ENCODE results near the gene KCNK15. TPM values are rescaled to one million over a fixed set of nuclear protein-coding genes. Genes with fewer than 3 reads are reported as not detected.

Gene KCNK15
- polyA plus RNA-seq (2012; ENCODE audit: insufficient read length, low read depth) = not detected

GRCh38 chr20:44745598-44746366 is at the start of gene KCNK15:
KCNK15 (plus strand) TSS chr20:44745865; CDS start chr20:44745911, 46 bp downstream.
- TF ChIP-seq TAF1 (IDR thresholded peaks at IDR 0.05; ENCODE audit: borderline replicate concordance, insufficient read depth, low read length) (no peak), FOXP2 (optimal IDR thresholded peaks at IDR 0.05; ENCODE audit: borderline replicate concordance, extremely low read depth, extremely low read length, insufficient read depth) (no peak), REST (IDR thresholded peaks at IDR 0.05; ENCODE audit: insufficient read depth in 1 of 2, low read depth in 2 of 2, low read length in 2 of 2) (no peak), POLR2AphosphoS5 (IDR thresholded peaks at IDR 0.05; ENCODE audit: low read depth, low read length) (no peak), SIN3A (IDR thresholded peaks at IDR 0.05; ENCODE audit: borderline replicate concordance, insufficient read depth, low read length) (no peak)

GRCh38 chr20:44696315-44696714 is 49.4 kb upstream of the KCNK15 start:
- TF ChIP-seq TAF1 (IDR thresholded peaks at IDR 0.05; ENCODE audit: borderline replicate concordance, insufficient read depth, low read length) (no peak), REST (IDR thresholded peaks at IDR 0.05; ENCODE audit: insufficient read depth in 1 of 2, low read depth in 2 of 2, low read length in 2 of 2) (no peak), POLR2AphosphoS5 (IDR thresholded peaks at IDR 0.05; ENCODE audit: low read depth, low read length) (no peak), FOXP2 (optimal IDR thresholded peaks at IDR 0.05; ENCODE audit: borderline replicate concordance, extremely low read depth, extremely low read length, insufficient read depth) (no peak)

GRCh38 chr20:44698351-44698750 is 47.3 kb upstream of the KCNK15 start:
- TF ChIP-seq TAF1 (IDR thresholded peaks at IDR 0.05; ENCODE audit: borderline replicate concordance, insufficient read depth, low read length) = no peak
- no peak for TF ChIP-seq REST (IDR thresholded peaks at IDR 0.05; ENCODE audit: insufficient read depth in 1 of 2, low read depth in 2 of 2, low read length in 2 of 2)
- no peak for TF ChIP-seq POLR2AphosphoS5 (IDR thresholded peaks at IDR 0.05; ENCODE audit: low read depth, low read length)
- TF ChIP-seq FOXP2 (optimal IDR thresholded peaks at IDR 0.05; ENCODE audit: borderline replicate concordance, extremely low read depth, extremely low read length, insufficient read depth) = no peak
- TF ChIP-seq SIN3A (IDR thresholded peaks at IDR 0.05; ENCODE audit: borderline replicate concordance, insufficient read depth, low read length) = no peak

GRCh38 chr20:44700306-44700705 is 45.4 kb upstream of the KCNK15 start:
- no peak for TF ChIP-seq REST (IDR thresholded peaks at IDR 0.05; ENCODE audit: insufficient read depth in 1 of 2, low read depth in 2 of 2, low read length in 2 of 2)
- TF ChIP-seq TAF1 (IDR thresholded peaks at IDR 0.05; ENCODE audit: borderline replicate concordance, insufficient read depth, low read length) = no peak
- no peak for TF ChIP-seq FOXP2 (optimal IDR thresholded peaks at IDR 0.05; ENCODE audit: borderline replicate concordance, extremely low read depth, extremely low read length, insufficient read depth)
- TF ChIP-seq POLR2AphosphoS5 (IDR thresholded peaks at IDR 0.05; ENCODE audit: low read depth, low read length) = no peak
- no peak for TF ChIP-seq SIN3A (IDR thresholded peaks at IDR 0.05; ENCODE audit: borderline replicate concordance, insufficient read depth, low read length)

All from PFSK-1 (cell line).